SK-N-SH treated with all-trans-retinoic acid at 6 μM for 48 hours (cell line): Measurements from ENCODE around the gene HSD11B1.

ENCODE experiments used
- ATAC-seq: fragments of 200-7000 bp; cut with Tn5 transposase; 3 replicates; pipeline ENCODE4 v1.9.1; 2020; ENCODE audit warnings: mild to moderate bottlenecking, moderate library complexity
- ARNTL ChIP-seq: fragments of 450-650 bp; formaldehyde crosslinking; IDR thresholded peaks from 2 replicates; pipeline ENCODE4 v1.5.0; 2020; ENCODE audit warnings: low read depth, mild to moderate bottlenecking, moderate library complexity, borderline replicate concordance
- BACH2 ChIP-seq: fragments of 250-450 bp; sonication (Bioruptor Pico); IDR thresholded peaks from 2 replicates; pipeline ENCODE4 v1.9.0; 2021; ENCODE audit warnings: mild to moderate bottlenecking, borderline replicate concordance
- CREB5 ChIP-seq: fragments of 250-450 bp; sonication (Bioruptor Pico); IDR thresholded peaks from 2 replicates; pipeline ENCODE4 v1.5.1; 2020; ENCODE audit warnings: low read depth, mild to moderate bottlenecking, moderate library complexity
- CSDC2 ChIP-seq: fragments of 250-450 bp; sonication (Bioruptor Pico); IDR thresholded peaks from 2 replicates; pipeline ENCODE4 v1.5.0; 2020; ENCODE audit warnings: mild to moderate bottlenecking, moderate library complexity
- ESRRG ChIP-seq: fragments of 250-450 bp; sonication (Bioruptor Pico); IDR thresholded peaks from 2 replicates; pipeline ENCODE4 v1.6.1; 2021; ENCODE audit warnings: mild to moderate bottlenecking
- GLIS3 ChIP-seq: fragments of 250-450 bp; sonication (Bioruptor Pico); IDR thresholded peaks from 2 replicates; pipeline ENCODE4 v1.5.0; 2020; ENCODE audit warnings: mild to moderate bottlenecking, moderate library complexity
- ISL1 ChIP-seq: fragments of 250-450 bp; sonication (Bioruptor Pico); IDR thresholded peaks from 2 replicates; pipeline ENCODE4 v2.1.2; 2022; ENCODE audit warnings: mild to moderate bottlenecking, moderate library complexity
- PPARA ChIP-seq: fragments of 250-450 bp; sonication (Bioruptor Pico); IDR thresholded peaks from 2 replicates; pipeline ENCODE4 v1.5.0; 2020; ENCODE audit warnings: mild to moderate bottlenecking, borderline replicate concordance
- RARB ChIP-seq: fragments of 250-450 bp; sonication (Bioruptor Pico); IDR thresholded peaks from 2 replicates; pipeline ENCODE4 v1.8.0; 2021; ENCODE audit warnings: mild to moderate bottlenecking, moderate library complexity
- SNAI2 ChIP-seq: fragments of 250-450 bp; sonication (Bioruptor Pico); IDR thresholded peaks from 2 replicates; pipeline ENCODE4 v1.5.0; 2020; ENCODE audit warnings: mild to moderate bottlenecking, moderate library complexity
- TCF4 ChIP-seq: fragments of 250-450 bp; sonication (Bioruptor Pico); IDR thresholded peaks from 2 replicates; pipeline ENCODE4 v1.8.0; 2021; ENCODE audit warnings: mild to moderate bottlenecking, moderate library complexity, borderline replicate concordance
- TOX ChIP-seq: fragments of 250-450 bp; sonication (Bioruptor Pico); IDR thresholded peaks from 2 replicates; pipeline ENCODE4 v1.8.0; 2021; ENCODE audit warnings: mild to moderate bottlenecking, moderate library complexity, borderline replicate concordance
- ZC3H10 ChIP-seq: fragments of 250-450 bp; sonication (Bioruptor Pico); IDR thresholded peaks from 2 replicates; pipeline ENCODE4 v1.5.1; 2021; ENCODE audit warnings: mild to moderate bottlenecking, moderate library complexity
- ZFP3 ChIP-seq: fragments of 250-450 bp; sonication (Bioruptor Pico); IDR thresholded peaks from 2 replicates; pipeline ENCODE4 v1.5.0; 2020; ENCODE audit warnings: mild to moderate bottlenecking, moderate library complexity
- ZFP30 ChIP-seq: fragments of 450-650 bp; formaldehyde crosslinking; IDR thresholded peaks from 2 replicates; pipeline ENCODE4 v1.5.0; 2022; ENCODE audit warnings: mild to moderate bottlenecking, moderate library complexity
- ZNF565 ChIP-seq: fragments of 450-650 bp; formaldehyde crosslinking; conservative IDR thresholded peaks from 2 replicates; pipeline ENCODE4 v1.5.0; 2020; ENCODE audit warnings: low read depth, mild to moderate bottlenecking, moderate library complexity
- TF ChIP-seq, protein P1 (sequence below): fragments of 250-450 bp; sonication (Bioruptor Pico); IDR thresholded peaks from 2 replicates; pipeline ENCODE4 v1.8.0; 2020; ENCODE audit warnings: mild to moderate bottlenecking, moderate library complexity, borderline replicate concordance
- TF ChIP-seq, protein P2 (sequence below): fragments of 250-450 bp; sonication (Bioruptor Pico); IDR thresholded peaks from 2 replicates; pipeline ENCODE4 v1.8.0; 2021; ENCODE audit warnings: low read depth, mild to moderate bottlenecking, moderate library complexity, borderline replicate concordance
- TF ChIP-seq, protein P3 (sequence below): fragments of 250-450 bp; sonication (Bioruptor Pico); IDR thresholded peaks from 2 replicates; pipeline ENCODE4 v1.5.0; 2020; ENCODE audit warnings: mild to moderate bottlenecking, moderate library complexity

HSD11B1 gene

DNA sequence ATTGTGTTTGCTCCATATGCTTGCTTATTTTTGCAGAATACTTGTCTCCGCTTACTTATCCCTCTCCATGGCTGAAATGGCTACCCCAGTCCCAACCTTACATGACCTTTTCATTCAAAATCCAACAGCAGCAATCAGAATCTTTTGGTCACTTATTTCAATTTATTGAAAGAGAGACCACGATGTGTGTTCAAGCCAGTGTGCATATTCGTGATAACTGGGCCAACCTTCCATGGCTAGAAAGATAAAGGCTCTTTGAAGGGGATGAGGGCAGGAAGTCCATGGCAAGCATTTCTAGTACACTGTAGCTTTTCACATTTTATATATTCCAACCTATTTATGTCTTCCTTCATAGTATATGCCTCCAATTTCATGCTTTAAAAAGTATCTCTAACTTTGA is 23.1 kb downstream of the HSD11B1 start:
- no peak for ATAC-seq

GRCh38 chr1:209728466-209728865 is 23.8 kb downstream of the HSD11B1 start:
- no peak for TF ChIP-seq CREB5 (CRISPR knock-in tag)
- TF ChIP-seq, protein P1, sequence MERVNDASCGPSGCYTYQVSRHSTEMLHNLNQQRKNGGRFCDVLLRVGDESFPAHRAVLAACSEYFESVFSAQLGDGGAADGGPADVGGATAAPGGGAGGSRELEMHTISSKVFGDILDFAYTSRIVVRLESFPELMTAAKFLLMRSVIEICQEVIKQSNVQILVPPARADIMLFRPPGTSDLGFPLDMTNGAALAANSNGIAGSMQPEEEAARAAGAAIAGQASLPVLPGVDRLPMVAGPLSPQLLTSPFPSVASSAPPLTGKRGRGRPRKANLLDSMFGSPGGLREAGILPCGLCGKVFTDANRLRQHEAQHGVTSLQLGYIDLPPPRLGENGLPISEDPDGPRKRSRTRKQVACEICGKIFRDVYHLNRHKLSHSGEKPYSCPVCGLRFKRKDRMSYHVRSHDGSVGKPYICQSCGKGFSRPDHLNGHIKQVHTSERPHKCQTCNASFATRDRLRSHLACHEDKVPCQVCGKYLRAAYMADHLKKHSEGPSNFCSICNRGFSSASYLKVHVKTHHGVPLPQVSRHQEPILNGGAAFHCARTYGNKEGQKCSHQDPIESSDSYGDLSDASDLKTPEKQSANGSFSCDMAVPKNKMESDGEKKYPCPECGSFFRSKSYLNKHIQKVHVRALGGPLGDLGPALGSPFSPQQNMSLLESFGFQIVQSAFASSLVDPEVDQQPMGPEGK (CRISPR knock-in tag) = no peak
- TF ChIP-seq, protein P2, sequence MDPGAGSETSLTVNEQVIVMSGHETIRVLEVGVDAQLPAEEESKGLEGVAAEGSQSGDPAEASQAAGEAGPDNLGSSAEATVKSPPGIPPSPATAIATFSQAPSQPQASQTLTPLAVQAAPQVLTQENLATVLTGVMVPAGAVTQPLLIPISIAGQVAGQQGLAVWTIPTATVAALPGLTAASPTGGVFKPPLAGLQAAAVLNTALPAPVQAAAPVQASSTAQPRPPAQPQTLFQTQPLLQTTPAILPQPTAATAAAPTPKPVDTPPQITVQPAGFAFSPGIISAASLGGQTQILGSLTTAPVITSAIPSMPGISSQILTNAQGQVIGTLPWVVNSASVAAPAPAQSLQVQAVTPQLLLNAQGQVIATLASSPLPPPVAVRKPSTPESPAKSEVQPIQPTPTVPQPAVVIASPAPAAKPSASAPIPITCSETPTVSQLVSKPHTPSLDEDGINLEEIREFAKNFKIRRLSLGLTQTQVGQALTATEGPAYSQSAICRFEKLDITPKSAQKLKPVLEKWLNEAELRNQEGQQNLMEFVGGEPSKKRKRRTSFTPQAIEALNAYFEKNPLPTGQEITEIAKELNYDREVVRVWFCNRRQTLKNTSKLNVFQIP (CRISPR knock-in tag) = no peak
- no peak for ATAC-seq

More for the DNA sequence above, 23.1 kb downstream of the HSD11B1 start:
- TF ChIP-seq CSDC2 (CRISPR knock-in tag) (no peak), ZNF565 (CRISPR knock-in tag) (no peak), ZFP30 (CRISPR knock-in tag) (no peak), ZC3H10 (no peak), GLIS3 (CRISPR knock-in tag) (no peak), SNAI2 (CRISPR knock-in tag) (no peak), TOX (CRISPR knock-in tag) (no peak), TCF4 (CRISPR knock-in tag) (no peak), PPARA (CRISPR knock-in tag) (no peak), ESRRG (CRISPR knock-in tag) (no peak), BACH2 (CRISPR knock-in tag) (no peak), ISL1 (CRISPR knock-in tag) (no peak)
- TF ChIP-seq, protein P3, sequence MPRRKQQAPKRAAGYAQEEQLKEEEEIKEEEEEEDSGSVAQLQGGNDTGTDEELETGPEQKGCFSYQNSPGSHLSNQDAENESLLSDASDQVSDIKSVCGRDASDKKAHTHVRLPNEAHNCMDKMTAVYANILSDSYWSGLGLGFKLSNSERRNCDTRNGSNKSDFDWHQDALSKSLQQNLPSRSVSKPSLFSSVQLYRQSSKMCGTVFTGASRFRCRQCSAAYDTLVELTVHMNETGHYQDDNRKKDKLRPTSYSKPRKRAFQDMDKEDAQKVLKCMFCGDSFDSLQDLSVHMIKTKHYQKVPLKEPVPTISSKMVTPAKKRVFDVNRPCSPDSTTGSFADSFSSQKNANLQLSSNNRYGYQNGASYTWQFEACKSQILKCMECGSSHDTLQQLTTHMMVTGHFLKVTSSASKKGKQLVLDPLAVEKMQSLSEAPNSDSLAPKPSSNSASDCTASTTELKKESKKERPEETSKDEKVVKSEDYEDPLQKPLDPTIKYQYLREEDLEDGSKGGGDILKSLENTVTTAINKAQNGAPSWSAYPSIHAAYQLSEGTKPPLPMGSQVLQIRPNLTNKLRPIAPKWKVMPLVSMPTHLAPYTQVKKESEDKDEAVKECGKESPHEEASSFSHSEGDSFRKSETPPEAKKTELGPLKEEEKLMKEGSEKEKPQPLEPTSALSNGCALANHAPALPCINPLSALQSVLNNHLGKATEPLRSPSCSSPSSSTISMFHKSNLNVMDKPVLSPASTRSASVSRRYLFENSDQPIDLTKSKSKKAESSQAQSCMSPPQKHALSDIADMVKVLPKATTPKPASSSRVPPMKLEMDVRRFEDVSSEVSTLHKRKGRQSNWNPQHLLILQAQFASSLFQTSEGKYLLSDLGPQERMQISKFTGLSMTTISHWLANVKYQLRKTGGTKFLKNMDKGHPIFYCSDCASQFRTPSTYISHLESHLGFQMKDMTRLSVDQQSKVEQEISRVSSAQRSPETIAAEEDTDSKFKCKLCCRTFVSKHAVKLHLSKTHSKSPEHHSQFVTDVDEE (CRISPR knock-in tag) = no peak
- TF ChIP-seq, protein P2 (CRISPR knock-in tag) = no peak
- TF ChIP-seq, protein P1 (CRISPR knock-in tag) = no peak

DNA sequence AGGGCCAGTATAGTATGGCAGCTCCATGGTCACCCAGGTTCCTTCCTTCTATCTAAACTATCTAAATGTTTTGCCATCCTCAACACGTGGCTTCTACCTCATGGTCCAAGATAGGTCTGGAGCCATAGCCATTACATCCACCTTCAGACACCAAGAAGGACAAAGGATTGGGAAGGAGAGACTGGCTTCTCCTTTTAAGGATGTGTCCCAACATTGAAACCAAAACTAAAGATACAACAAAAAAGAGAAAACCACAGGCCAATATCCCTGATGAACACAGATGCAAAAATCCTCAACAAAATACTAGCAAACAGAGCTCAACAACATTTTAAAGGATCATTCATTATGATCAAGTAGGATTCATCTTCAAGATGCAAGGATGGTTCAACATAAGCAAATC is 24.8 kb downstream of the HSD11B1 start:
- TF ChIP-seq RARB (CRISPR knock-in tag) (no peak), BACH2 (CRISPR knock-in tag) (no peak), ARNTL (CRISPR knock-in tag) (no peak), CREB5 (CRISPR knock-in tag) (no peak), ZFP3 (no peak), CSDC2 (CRISPR knock-in tag) (no peak)
- TF ChIP-seq, protein P2 (CRISPR knock-in tag) = no peak
- no peak for ATAC-seq
